ENCODE results near the gene RTN4RL1. TPM values are rescaled to one million over a fixed set of nuclear protein-coding genes. Genes with fewer than 3 reads are reported as not detected.

The RTN4RL1 gene
- polyA plus RNA-seq, 1 donor (not counting 4 experiments of a cell fraction or from before 2014, with no cell fraction given): 2.3 TPM

- H3K36me3 ChIP-seq (ENCODE audit: control insufficient read depth in 2 of 2, extremely low read depth in 1 of 2, insufficient read depth in 2 of 2, low read length in 2 of 2): peaks cover 15 to 18% of the 10 kb centered on the region in 2 experiments
- H3K9me3 ChIP-seq (ENCODE audit: control insufficient read depth, low read depth, low read length): no peaks in the 10 kb centered on the region
- peaks cover 5% of the 10 kb centered on the region for H3K9me1 ChIP-seq (ENCODE audit: control insufficient read depth, extremely low read depth, insufficient read depth, low read length)
- no peak overlapping the region for H3K27ac ChIP-seq (ENCODE audit: control insufficient read depth, insufficient read depth, low read length)
- DNase-seq (ENCODE audit: low read depth, low spot score) (no peak), FAIRE-seq (no peak)
- TF ChIP-seq CTCF (optimal IDR thresholded peaks at IDR 0.05 in 1 of 3, IDR thresholded peaks at IDR 0.05 in 1 of 3, conservative IDR thresholded peaks at IDR 0.05 in 1 of 3; ENCODE audit: extremely low read depth in 1 of 3, insufficient read depth in 2 of 3, low read length in 3 of 3) (no peak), EZH2 (IDR thresholded peaks at IDR 0.05; ENCODE audit: low read length) (no peak)
- H3K79me2 ChIP-seq (ENCODE audit: control insufficient read depth, insufficient read depth, low read length): no peaks in the 10 kb centered on the region
- dilution Hi-C loops (cut with MboI; ENCODE audit: extremely low pct_ligation_motif_present, low sequenced_read_pairs): no loop called here
- H3K4me3 ChIP-seq (ENCODE audit: control insufficient read depth in 2 of 3, extremely low read depth in 1 of 3, insufficient read depth in 2 of 3, low read depth in 1 of 3, low read length in 3 of 3): no peak overlapping the region
- no peaks in the 10 kb centered on the region for H4K20me1 ChIP-seq (ENCODE audit: control insufficient read depth, extremely low read depth, insufficient read depth, low read length)
- no peak overlapping the region for H2AFZ ChIP-seq (ENCODE audit: control insufficient read depth, low read length)
- H3K27me3 ChIP-seq (ENCODE audit: control insufficient read depth, extremely low read depth, insufficient read depth, low read length): no peaks in the 10 kb centered on the region
- peaks cover 16% of the 10 kb centered on the region for H3K4me1 ChIP-seq (ENCODE audit: control insufficient read depth, extremely low read depth, insufficient read depth, low read length)
- H3K9ac ChIP-seq (ENCODE audit: control insufficient read depth, extremely low read depth, insufficient read depth, low read length): no peak overlapping the region
- no peak overlapping the region for H3K4me2 ChIP-seq (ENCODE audit: control insufficient read depth, extremely low read depth, insufficient read depth, low read depth, low read length)
Measured at GRCh38 chr17:2071455-2072281, 46.5 kb upstream of the RTN4RL1 start.

- Histone ChIP-seq H2AFZ (ENCODE audit: control insufficient read depth, low read length) (no peak overlapping the region), H3K36me3 (ENCODE audit: control insufficient read depth in 2 of 2, extremely low read depth in 1 of 2, insufficient read depth in 2 of 2, low read length in 2 of 2) (peaks cover 15 to 22% of the 10 kb centered on the region in 2 experiments), H3K9me3 (ENCODE audit: control insufficient read depth, low read depth, low read length) (no peaks in the 10 kb centered on the region), H3K9me1 (ENCODE audit: control insufficient read depth, extremely low read depth, insufficient read depth, low read length) (peaks cover 5% of the 10 kb centered on the region), H3K27ac (ENCODE audit: control insufficient read depth, insufficient read depth, low read length) (no peak overlapping the region), H3K79me2 (ENCODE audit: control insufficient read depth, insufficient read depth, low read length) (no peaks in the 10 kb centered on the region), H3K4me2 (ENCODE audit: control insufficient read depth, extremely low read depth, insufficient read depth, low read depth, low read length) (no peak overlapping the region), H3K4me1 (ENCODE audit: control insufficient read depth, extremely low read depth, insufficient read depth, low read length) (peaks cover 11% of the 10 kb centered on the region), H4K20me1 (ENCODE audit: control insufficient read depth, extremely low read depth, insufficient read depth, low read length) (no peaks in the 10 kb centered on the region), H3K9ac (ENCODE audit: control insufficient read depth, extremely low read depth, insufficient read depth, low read length) (no peak overlapping the region), H3K4me3 (ENCODE audit: control insufficient read depth in 2 of 3, extremely low read depth in 1 of 3, insufficient read depth in 2 of 3, low read depth in 1 of 3, low read length in 3 of 3) (no peak overlapping the region), H3K27me3 (ENCODE audit: control insufficient read depth, extremely low read depth, insufficient read depth, low read length) (no peaks in the 10 kb centered on the region)
- TF ChIP-seq EZH2 (IDR thresholded peaks at IDR 0.05; ENCODE audit: low read length) (no peak), CTCF (optimal IDR thresholded peaks at IDR 0.05 in 1 of 3, IDR thresholded peaks at IDR 0.05 in 1 of 3, conservative IDR thresholded peaks at IDR 0.05 in 1 of 3; ENCODE audit: extremely low read depth in 1 of 3, insufficient read depth in 2 of 3, low read length in 3 of 3) (no peak)
- dilution Hi-C loops (cut with MboI; ENCODE audit: extremely low pct_ligation_motif_present, low sequenced_read_pairs): no loop called here
- no peak for DNase-seq (ENCODE audit: low read depth, low spot score)
- no peak for FAIRE-seq
Measured at GRCh38 chr17:2071024-2071385, 45.9 kb upstream of the RTN4RL1 start.

All from keratinocyte (primary cell).